GM23338 (cell line): ENCODE data around the gene VSTM5. TPM values are rescaled to one million over a fixed set of nuclear protein-coding genes. Genes with fewer than 3 reads are reported as not detected.
"Not testable (repeated sequence)": the region's sequence is repeated elsewhere in the genome, so short reads cannot be mapped to it uniquely, and the experiment has no call there.

ENCODE experiments used
- ATAC-seq: fragments of 200-7000 bp; cut with Tn5 transposase; 3 replicates; pipeline ENCODE4 v1.9.1; 2020
- DNase-seq: peaks from one replicate; pipeline ENCODE4 v3.0.0-alpha.2; 2015; ENCODE audit warnings: low spot score
- H2AFZ ChIP-seq: fragments of 200-600 bp; sonication (generic); 2 replicates; pipeline ENCODE4 v1.8.0; 2016; ENCODE audit warnings: antibody characterized with exemption, mild to moderate bottlenecking, moderate library complexity
- H3F3A ChIP-seq: fragments of 200-600 bp; sonication (generic); replicated peaks from 2 replicates; pipeline ENCODE4 v1.8.0; 2017; ENCODE audit warnings: antibody characterized with exemption, mixed run types, low read depth
- H3K27ac ChIP-seq: fragments of 200-600 bp; sonication (generic); 2 replicates; pipeline ENCODE4 v1.6.1; 2016; ENCODE audit warnings: low read depth
- H3K27me3 ChIP-seq: fragments of 200-600 bp; sonication (generic); 2 replicates; pipeline ENCODE4 v1.8.0; 2016; ENCODE audit warnings: mild to moderate bottlenecking, mixed run types, moderate library complexity; ENCODE audit not compliant: insufficient read depth
- H3K36me3 ChIP-seq: fragments of 200-600 bp; sonication (generic); 2 replicates; pipeline ENCODE4 v1.8.0; 2016; ENCODE audit warnings: mild to moderate bottlenecking; ENCODE audit not compliant: insufficient read depth
- H3K4me1 ChIP-seq: fragments of 200-600 bp; sonication (generic); 2 replicates; pipeline ENCODE4 v1.8.0; 2016; ENCODE audit warnings: mild to moderate bottlenecking, moderate library complexity; ENCODE audit not compliant: insufficient read depth
- H3K4me2 ChIP-seq: fragments of 200-600 bp; sonication (generic); 2 replicates; pipeline ENCODE4 v1.7.1; 2017; ENCODE audit warnings: mixed run types
- H3K4me3 ChIP-seq: fragments of 200-600 bp; sonication (generic); 2 replicates; pipeline ENCODE4 v1.6.1; 2016; ENCODE audit warnings: mixed run types
- H3K79me2 ChIP-seq: fragments of 200-600 bp; sonication (generic); replicated peaks from 2 replicates; pipeline ENCODE4 v1.8.0; 2017; ENCODE audit warnings: mild to moderate bottlenecking; ENCODE audit not compliant: insufficient read depth
- H3K9me2 ChIP-seq: fragments of 200-600 bp; sonication (generic); 2 replicates; pipeline ENCODE4 v1.8.0; 2017; ENCODE audit not compliant: insufficient read depth
- H4K20me1 ChIP-seq: fragments of 200-600 bp; sonication (generic); replicated peaks from 2 replicates; pipeline ENCODE4 v1.8.0; 2017; ENCODE audit warnings: mild to moderate bottlenecking; ENCODE audit not compliant: insufficient read depth
- H3K27ac Mint-ChIP-seq: 2 replicates; pipeline ENCODE4 v1.8.0; 2020; ENCODE audit warnings: inconsistent platforms, mild to moderate bottlenecking, moderate library complexity, mixed read lengths
- H3K27me3 Mint-ChIP-seq: 3 replicates; pipeline ENCODE4 v1.8.0; 2022; ENCODE audit warnings: low read depth, mild to moderate bottlenecking, moderate library complexity, mixed read lengths, inconsistent platforms; ENCODE audit not compliant: insufficient read depth, poor library complexity
- H3K36me3 Mint-ChIP-seq: 3 replicates; pipeline ENCODE4 v1.8.0; 2021; ENCODE audit warnings: low read depth, mild to moderate bottlenecking, inconsistent platforms, moderate library complexity, mixed read lengths
- H3K4me1 Mint-ChIP-seq: 3 replicates; pipeline ENCODE4 v1.8.0; 2020; ENCODE audit warnings: mild to moderate bottlenecking, inconsistent platforms, mixed read lengths
- H3K4me3 Mint-ChIP-seq: 3 replicates; pipeline ENCODE4 v1.8.0; 2021; ENCODE audit warnings: moderate library complexity, mild to moderate bottlenecking, inconsistent platforms, mixed read lengths
- H3K9me3 Mint-ChIP-seq: 3 replicates; pipeline ENCODE4 v1.8.0; 2020; ENCODE audit warnings: moderate library complexity, mild to moderate bottlenecking, inconsistent platforms, mixed read lengths
- ETS1 ChIP-seq: IDR thresholded peaks from 2 replicates; pipeline ENCODE4 v1.6.1; 2016; ENCODE audit warnings: antibody characterized with exemption
- EZH2 ChIP-seq: fragments of 200-600 bp; sonication (generic); IDR thresholded peaks from one replicate; pipeline ENCODE4 v1.8.0; 2017; ENCODE audit warnings: antibody characterized with exemption, mild to moderate bottlenecking, low read depth; ENCODE audit not compliant: unreplicated experiment
- EZH2phosphoT487 ChIP-seq: fragments of 200-600 bp; sonication (generic); IDR thresholded peaks from one replicate; pipeline ENCODE4 v1.8.1; 2018; ENCODE audit warnings: antibody characterized with exemption; ENCODE audit not compliant: unreplicated experiment
- JUNB ChIP-seq: IDR thresholded peaks from one replicate; pipeline ENCODE4 v1.6.1; 2016; ENCODE audit warnings: antibody characterized with exemption; ENCODE audit not compliant: unreplicated experiment
- NANOG ChIP-seq: IDR thresholded peaks from 2 replicates; pipeline ENCODE4 v1.6.1; 2016; ENCODE audit warnings: antibody characterized with exemption, borderline replicate concordance
- ZNF114 ChIP-seq: fragments of 250-450 bp; sonication (Bioruptor Pico); IDR thresholded peaks from 2 replicates; pipeline ENCODE4 v1.5.0; 2020; ENCODE audit warnings: mild to moderate bottlenecking, moderate library complexity
- polyA plus RNA-seq: library from polyadenylated mRNA; unstranded; fragments of >200 nt; fragmentation: Nextera tagmentation; extraction: Ambion mirVana; gene quantifications from 2 replicates; pipeline ENCODE4 v1.2.1, GENCODE V29; 2016
- total RNA-seq: library from RNA; depleted of rRNA; stranded (reverse); fragments of >200 nt; shearing (Covaris generic); gene quantifications from 2 replicates; pipeline ENCODE4 v1.2.3, GENCODE V29; 2014
- TF ChIP-seq, protein P1 (sequence below), 2 experiments: fragments of 200-600 bp in 1 of 2; sonication (generic) in 1 of 2; conservative IDR thresholded peaks; 2 replicates each; pipeline versions ENCODE4 v1.5.1 to v1.6.1; 2016 to 2017; ENCODE audit warnings: antibody characterized with exemption in 2 of 2, low read depth in 2 of 2, mild to moderate bottlenecking in 2 of 2, moderate library complexity in 1 of 2
- TF ChIP-seq, protein P2 (sequence below): IDR thresholded peaks from one replicate; pipeline ENCODE4 v1.6.1; 2018; ENCODE audit warnings: antibody characterized with exemption; ENCODE audit not compliant: unreplicated experiment

VSTM5 gene
- total and polyA plus RNA-seq, 2 experiments from 2014 or later = 0.21 to 0.66 TPM

GRCh38 chr11:93887111-93887510, 36.7 kb upstream of the VSTM5 start:
- H3K9me3 Mint-ChIP-seq = peaks cover 28% of the 10 kb centered on the region
- DNase-seq (no peak), ATAC-seq (no peak)
- no peaks in the 10 kb centered on the region for H3K4me1 Mint-ChIP-seq
- H3K27ac Mint-ChIP-seq = no peak overlapping the region
- no peaks in the 10 kb centered on the region for H3K27me3 ChIP-seq
- peaks cover 3% of the 10 kb centered on the region for H3K27me3 Mint-ChIP-seq
- H3K36me3 Mint-ChIP-seq = peaks cover 15% of the 10 kb centered on the region
- no peak overlapping the region for H3K4me3 ChIP-seq
- no peaks in the 10 kb centered on the region for H3K79me2 ChIP-seq
- no peak overlapping the region for H2AFZ ChIP-seq
- H3K4me3 Mint-ChIP-seq = no peak overlapping the region; the same call in 2 of the 3 replicates
- H4K20me1 ChIP-seq = no peaks in the 10 kb centered on the region
- no peaks in the 10 kb centered on the region for H3K36me3 ChIP-seq
- H3K4me1 ChIP-seq = no peaks in the 10 kb centered on the region
- no peak overlapping the region for H3K4me2 ChIP-seq
- H3K9me2 ChIP-seq = peaks cover 3% of the 10 kb centered on the region; the same call in 1 of the 2 replicates
- no peaks in the 10 kb centered on the region for H3F3A ChIP-seq
- no peak for TF ChIP-seq EZH2phosphoT487
- TF ChIP-seq JUNB = no peak
- no peak for TF ChIP-seq ZNF114 (CRISPR knock-in tag)
- no peak for TF ChIP-seq NANOG
- no peak for TF ChIP-seq EZH2
- H3K27ac ChIP-seq = no peak overlapping the region

DNA sequence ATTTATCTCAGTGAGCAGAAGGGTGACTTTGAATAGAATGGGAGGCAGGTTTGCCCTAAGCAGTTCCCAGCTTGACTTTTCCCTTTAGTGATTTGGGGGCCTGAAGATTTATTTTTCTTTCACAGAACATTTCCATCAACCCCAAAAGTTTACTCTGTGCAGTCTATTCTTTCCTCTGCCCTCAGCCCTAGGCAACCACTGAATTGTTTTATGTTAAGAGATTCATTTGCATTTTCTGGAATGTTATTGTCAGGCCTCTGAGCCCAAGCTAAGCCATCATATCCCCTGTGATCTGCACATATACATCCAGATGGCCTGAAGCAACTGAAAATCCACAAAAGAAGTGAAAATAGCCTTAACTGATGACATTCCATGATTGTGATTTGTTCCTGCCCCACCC, 28.7 kb upstream of the VSTM5 start:
- peaks cover 41% of the 10 kb centered on the region for H3K4me1 ChIP-seq
- H3K4me3 Mint-ChIP-seq, H4K20me1 ChIP-seq, H3K27me3 ChIP-seq, H3K36me3 ChIP-seq, H3F3A ChIP-seq, H3K4me3 ChIP-seq, H2AFZ ChIP-seq, H3K27me3 Mint-ChIP-seq, H3K9me2 ChIP-seq, H3K79me2 ChIP-seq: not testable (repeated sequence)
- DNase-seq (peak; percentile 37), ATAC-seq (peak; percentile 78)
- H3K36me3 Mint-ChIP-seq = peaks cover 14% of the 10 kb centered on the region; the same call in 2 of the 3 replicates
- peak overlapping the region; percentile 20; the same call in 1 of the 2 replicates for H3K27ac ChIP-seq
- peaks cover 39% of the 10 kb centered on the region for H3K4me1 Mint-ChIP-seq
- peak; percentile 38; the same call in 1 of the 2 replicates for TF ChIP-seq NANOG
- 0 out of 2 replicates have a peak overlapping the region, but pooled peaks have one; percentile 0 for H3K4me2 ChIP-seq
- peaks cover 14% of the 10 kb centered on the region for H3K9me3 Mint-ChIP-seq
- peak overlapping the region; percentile 5; the same call in 1 of the 2 replicates for H3K27ac Mint-ChIP-seq

DNA sequence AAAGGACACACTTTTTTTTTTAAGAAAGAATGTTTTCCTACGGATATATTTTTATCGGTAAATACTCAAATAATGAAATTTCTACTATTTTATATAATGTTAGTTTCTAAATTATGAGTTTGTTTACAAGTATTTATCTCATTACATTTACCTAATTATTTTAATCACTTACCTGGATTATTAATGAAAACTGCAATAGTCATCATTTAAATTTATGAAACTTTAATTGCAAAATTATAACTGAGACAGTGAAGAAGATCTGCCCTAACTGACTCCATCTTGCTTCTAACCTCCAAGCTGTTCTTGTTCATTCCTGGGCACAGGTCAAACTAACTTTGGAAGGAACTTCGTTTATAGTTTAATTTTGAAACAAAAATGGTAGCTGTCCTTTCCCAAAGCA, 25.2 kb upstream of the VSTM5 start:
- Histone ChIP-seq H3K4me1 (peaks cover 41% of the 10 kb centered on the region), H3K79me2 (no peaks in the 10 kb centered on the region), H3K27me3 (no peaks in the 10 kb centered on the region), H3K9me2 (no peaks in the 10 kb centered on the region), H3K36me3 (no peaks in the 10 kb centered on the region), H4K20me1 (no peaks in the 10 kb centered on the region), H3K4me2 (no peak overlapping the region), H2AFZ (no peak overlapping the region), H3F3A (no peaks in the 10 kb centered on the region), H3K27ac (no peak overlapping the region), H3K4me3 (no peak overlapping the region)
- peaks cover 42% of the 10 kb centered on the region for H3K4me1 Mint-ChIP-seq
- peaks cover 3% of the 10 kb centered on the region; the same call in 2 of the 3 replicates for H3K36me3 Mint-ChIP-seq
- DNase-seq = no peak
- ATAC-seq = no peak
- no peak overlapping the region for H3K27ac Mint-ChIP-seq
- H3K9me3 Mint-ChIP-seq = peaks cover 9% of the 10 kb centered on the region; the same call in 2 of the 3 replicates
- no peaks in the 10 kb centered on the region for H3K27me3 Mint-ChIP-seq
- H3K4me3 Mint-ChIP-seq = no peak overlapping the region
- no peak for TF ChIP-seq ETS1
- TF ChIP-seq, protein P1, sequence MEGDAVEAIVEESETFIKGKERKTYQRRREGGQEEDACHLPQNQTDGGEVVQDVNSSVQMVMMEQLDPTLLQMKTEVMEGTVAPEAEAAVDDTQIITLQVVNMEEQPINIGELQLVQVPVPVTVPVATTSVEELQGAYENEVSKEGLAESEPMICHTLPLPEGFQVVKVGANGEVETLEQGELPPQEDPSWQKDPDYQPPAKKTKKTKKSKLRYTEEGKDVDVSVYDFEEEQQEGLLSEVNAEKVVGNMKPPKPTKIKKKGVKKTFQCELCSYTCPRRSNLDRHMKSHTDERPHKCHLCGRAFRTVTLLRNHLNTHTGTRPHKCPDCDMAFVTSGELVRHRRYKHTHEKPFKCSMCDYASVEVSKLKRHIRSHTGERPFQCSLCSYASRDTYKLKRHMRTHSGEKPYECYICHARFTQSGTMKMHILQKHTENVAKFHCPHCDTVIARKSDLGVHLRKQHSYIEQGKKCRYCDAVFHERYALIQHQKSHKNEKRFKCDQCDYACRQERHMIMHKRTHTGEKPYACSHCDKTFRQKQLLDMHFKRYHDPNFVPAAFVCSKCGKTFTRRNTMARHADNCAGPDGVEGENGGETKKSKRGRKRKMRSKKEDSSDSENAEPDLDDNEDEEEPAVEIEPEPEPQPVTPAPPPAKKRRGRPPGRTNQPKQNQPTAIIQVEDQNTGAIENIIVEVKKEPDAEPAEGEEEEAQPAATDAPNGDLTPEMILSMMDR (conservative IDR thresholded peaks at IDR 0.05; ENCODE audit: low read depth in 2 of 2) = no peak
- TF ChIP-seq, protein P2, sequence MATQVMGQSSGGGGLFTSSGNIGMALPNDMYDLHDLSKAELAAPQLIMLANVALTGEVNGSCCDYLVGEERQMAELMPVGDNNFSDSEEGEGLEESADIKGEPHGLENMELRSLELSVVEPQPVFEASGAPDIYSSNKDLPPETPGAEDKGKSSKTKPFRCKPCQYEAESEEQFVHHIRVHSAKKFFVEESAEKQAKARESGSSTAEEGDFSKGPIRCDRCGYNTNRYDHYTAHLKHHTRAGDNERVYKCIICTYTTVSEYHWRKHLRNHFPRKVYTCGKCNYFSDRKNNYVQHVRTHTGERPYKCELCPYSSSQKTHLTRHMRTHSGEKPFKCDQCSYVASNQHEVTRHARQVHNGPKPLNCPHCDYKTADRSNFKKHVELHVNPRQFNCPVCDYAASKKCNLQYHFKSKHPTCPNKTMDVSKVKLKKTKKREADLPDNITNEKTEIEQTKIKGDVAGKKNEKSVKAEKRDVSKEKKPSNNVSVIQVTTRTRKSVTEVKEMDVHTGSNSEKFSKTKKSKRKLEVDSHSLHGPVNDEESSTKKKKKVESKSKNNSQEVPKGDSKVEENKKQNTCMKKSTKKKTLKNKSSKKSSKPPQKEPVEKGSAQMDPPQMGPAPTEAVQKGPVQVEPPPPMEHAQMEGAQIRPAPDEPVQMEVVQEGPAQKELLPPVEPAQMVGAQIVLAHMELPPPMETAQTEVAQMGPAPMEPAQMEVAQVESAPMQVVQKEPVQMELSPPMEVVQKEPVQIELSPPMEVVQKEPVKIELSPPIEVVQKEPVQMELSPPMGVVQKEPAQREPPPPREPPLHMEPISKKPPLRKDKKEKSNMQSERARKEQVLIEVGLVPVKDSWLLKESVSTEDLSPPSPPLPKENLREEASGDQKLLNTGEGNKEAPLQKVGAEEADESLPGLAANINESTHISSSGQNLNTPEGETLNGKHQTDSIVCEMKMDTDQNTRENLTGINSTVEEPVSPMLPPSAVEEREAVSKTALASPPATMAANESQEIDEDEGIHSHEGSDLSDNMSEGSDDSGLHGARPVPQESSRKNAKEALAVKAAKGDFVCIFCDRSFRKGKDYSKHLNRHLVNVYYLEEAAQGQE = no peak
